Cortex of kidney (tissue), 1 donor: Measurements from ENCODE around the gene WDHD1.
"Not testable (repeated sequence)": the region's sequence is repeated elsewhere in the genome, so short reads cannot be mapped to it uniquely, and the experiment has no call there.

Source experiments
- DNase-seq: peaks from one replicate; lab custom pipeline; 2025; lab: John Stamatoyannopoulos, UW

WDHD1 gene

DNA sequence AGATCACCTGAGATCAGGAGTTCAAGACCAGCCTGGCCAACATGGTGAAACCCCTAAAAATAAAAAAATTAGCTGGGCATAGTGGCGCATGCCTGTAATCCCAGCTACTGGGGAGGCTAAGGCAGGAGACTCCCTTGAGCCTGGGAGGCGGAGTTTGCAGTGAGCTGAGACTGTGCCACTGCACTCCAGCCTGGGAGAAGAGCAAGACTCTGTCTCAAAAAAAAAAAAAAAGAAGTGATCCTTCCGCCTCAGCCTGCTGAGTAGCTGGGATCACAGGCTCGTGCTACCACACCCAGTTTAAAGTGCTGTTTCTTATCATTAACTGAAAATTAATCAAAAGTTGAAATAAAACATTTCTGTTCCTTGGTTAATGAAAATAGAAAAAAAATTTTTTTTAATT is 117.9 kb downstream of the WDHD1 start:
- DNase-seq: not testable (repeated sequence)

DNA sequence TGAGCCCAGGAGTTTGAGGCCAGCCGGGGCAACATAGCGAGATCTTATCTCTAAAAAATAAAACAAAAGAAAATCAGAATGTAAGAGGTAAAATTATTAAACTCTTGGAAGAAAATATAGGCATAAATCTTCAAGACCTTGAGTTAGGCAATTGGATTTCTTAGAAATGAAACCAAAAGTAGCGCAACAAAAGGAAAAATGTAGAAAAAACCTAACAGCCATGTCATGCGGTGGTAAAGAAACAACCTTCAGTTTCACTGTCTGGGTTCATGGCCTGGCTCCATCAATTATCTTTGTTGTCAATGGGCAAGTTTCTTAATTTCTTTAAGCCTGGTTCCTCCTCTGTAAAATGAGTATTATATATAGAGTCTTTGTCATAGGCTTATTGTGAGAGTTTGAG is 118.7 kb downstream of the WDHD1 start:
- no peak for DNase-seq

DNA sequence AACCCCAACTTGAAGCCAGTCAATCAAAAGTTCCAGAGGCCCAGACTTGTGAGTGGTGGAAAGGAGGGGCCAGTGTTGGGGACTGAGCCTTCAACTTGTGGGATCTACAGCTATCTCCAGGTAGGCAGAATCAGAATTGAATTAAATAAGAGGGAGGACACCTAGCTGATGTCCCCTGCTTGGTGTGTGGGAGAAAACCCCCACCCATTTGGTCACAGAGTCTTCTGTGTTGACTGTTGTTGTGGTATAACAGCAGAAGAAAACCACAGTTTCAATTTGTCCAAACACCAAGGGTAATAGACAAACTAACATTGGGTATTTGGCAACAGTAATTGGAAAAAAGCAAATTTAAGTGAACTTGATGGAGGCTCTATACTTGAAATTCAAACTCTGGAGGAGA is 120.8 kb downstream of the WDHD1 start:
- no peak for DNase-seq

DNA sequence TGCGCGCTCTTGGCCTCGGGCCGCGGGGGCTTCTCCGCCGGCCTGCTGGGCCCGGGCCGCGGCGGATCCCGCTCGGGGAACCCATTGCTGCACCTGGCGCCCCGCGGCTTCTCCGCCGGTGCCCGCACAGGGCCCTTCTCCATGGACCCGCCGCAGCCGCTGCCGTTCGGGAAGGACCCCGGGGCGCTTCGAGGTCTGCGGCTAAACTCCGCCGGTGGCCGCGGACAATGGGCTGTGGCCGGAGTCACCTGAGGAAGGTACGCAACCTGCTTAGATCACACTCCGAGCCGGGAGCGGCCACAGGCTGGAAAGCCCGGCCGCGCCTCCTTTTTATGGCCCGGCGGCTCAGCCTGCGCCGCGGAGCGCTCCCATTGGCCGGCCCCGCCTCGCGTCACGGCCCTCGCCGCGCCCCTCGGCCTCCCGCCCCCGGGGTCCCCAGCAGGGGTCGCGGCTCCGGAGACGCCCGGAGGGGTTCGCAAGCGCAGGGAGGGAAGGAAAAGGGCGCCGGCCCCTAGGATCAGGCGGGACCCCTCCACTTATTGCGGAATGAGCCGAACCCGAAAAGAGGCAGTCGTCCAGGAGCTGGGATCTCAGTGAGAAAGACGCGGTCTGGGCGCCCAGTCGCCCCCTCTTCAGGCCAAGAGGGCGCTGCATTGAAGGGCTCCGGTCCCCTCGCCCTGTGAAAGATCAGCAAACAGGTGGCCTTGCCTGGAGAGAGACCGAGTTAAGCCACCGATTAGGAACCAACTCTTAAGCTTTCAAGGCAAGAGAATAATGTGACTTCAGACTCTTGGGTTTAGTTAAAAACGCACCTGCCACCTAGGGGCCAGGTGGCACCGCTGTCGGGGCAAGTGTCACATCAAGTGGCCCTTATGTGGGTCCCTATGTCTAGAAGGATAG is 124.1 kb downstream of the WDHD1 start, which contains the start of gene GCH1:
GCH1 (minus strand) TSS at position 306 of the 900 bp plus-strand sequence; CDS start at position 143, 163 bp downstream.
- DNase-seq: no peak

DNA sequence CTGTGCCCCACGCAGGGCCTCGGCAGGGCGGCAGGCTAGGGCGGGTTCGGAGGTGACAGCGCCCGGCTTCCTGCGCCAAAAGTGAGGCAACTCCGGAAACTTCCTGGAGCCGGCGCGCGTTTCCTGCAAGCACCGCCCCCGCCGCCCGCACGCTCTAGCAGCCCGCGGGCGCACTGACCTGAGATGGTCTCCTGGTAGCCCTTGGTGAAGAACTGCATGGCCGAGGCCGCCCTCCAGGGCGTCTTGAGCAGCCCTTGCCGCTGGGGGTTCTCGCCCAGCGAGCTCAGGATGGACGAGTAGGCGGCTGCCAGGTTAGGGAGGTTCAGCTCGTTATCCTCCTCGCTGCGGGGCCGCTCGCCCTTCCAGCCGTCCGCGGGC is 124.8 kb downstream of the WDHD1 start:
- DNase-seq: no peak

DNA sequence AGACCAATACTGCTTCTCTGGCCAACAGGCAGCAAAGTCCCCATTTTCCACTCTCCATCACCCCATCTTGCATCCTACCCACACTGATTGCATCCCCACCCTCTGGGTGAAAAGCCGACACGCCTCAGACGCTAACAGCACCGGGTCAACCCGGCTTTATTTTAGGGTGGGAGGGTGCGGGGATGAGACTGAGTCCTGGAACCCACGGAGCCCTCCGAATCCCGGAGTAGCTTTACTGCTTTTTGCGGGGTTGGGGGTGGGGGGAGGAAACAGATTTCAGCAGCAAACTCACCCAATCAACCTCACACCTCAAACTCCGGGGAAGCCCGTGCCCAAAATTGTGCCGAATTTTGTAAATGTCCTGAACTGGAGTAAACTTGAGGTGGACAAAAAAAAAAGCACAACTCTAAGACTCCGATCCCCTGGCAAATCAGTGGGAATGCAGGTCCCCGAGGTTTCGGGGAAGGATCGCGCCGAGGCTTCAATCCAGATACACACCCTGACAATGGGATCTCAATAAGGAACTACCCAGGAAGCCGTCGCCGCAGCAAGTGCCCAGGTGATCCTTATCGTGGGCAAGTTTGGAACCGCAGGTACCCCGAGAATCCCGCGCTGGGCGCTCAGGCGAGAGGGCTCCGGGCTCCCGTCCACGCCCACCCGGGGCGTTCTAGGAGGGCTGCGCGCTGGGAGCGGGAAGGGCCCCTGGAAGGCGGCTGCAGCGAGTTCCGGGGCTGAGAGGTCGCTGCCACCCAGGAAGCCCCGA is 125.3 kb downstream of the WDHD1 start:
- no peak for DNase-seq

DNA sequence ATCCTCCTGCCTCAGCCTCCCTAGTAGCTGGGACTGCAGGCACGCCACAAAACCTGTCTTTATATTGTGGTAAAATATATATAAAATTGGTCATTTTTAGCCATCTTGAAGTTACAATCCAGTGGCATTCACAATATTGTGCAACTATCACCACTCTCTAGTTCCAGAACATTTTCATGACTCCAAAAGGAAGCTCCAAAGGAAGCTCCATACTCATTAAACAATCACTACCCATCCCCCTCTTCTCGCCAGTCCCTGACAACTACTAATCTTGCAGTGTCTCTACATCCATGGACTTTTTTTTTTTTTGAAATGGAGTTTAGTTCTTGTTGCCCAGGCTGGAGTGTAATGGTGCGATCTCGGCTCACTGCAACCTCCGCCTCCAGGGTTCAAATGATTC is 127.3 kb downstream of the WDHD1 start:
- no peak for DNase-seq

DNA sequence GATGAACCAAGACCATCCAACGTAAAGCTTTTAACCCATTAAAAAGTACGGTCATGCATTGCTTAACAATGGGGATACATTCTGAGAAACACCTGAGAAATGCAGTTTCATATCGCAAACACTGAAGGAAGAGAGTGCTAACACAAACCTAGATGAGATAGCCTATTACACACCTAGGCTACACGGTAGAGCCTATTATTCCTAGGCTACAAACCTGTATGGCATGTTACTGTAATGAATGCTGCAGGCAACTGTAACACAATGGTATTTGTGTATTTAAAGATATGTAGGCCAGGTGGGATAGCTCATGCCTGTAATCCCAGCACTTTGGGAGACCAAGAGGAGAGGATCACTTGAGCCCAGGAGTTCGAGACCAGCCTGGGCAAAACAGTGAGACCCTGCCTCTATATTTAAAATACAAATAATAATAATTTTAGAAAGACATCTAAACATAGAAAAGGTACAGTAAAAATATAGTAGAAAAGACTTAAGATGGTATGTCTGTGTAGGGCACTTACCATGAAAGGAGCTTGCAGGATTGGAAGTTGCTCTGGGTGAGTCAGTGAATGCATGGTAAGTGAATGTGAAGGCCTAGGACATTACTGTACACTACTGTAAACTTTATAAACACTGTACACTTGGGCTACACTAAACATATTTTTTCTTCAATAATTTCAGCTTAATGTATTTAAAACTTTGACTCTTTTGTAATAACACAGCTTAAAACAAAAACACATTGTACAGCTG is 128.9 kb downstream of the WDHD1 start:
- DNase-seq: not testable (repeated sequence)

DNA sequence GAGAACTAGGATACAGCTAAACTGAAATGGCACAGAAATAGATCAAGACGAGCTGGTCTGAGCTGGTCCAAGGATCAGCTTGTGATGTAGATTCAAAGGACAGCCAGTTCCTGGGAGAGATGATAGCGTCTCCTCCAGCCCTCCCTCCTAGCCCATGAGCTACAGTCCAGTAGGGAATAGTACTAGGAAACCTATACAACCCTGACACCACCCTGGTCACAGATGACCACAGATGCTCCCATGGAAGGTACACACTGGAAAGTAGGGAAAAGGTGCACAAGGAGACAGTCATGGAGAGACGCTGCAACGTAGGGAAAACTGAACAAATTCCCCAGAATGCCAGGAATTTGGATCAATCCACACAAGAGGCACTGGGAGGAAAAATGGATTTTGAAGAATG is 131.2 kb downstream of the WDHD1 start:
- no peak for DNase-seq

DNA sequence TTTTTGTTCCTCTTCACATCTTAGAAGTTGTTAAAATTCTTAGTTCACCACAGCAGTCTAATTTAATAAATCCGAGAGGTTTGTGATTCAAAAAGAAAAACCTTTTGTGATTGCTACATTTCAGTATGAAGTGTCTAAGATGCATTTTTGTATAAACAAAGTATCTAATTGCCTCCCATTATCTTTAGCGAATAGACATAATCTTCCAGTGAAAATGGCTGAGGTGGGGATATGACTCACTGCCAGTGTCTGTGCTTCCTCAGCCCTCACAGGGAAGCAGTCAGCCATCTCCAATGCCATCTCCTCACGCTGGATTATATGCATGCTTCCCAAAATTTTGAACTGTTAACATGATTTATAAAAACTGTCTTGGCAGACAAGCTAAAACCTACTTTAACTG is 131.9 kb downstream of the WDHD1 start:
- no peak for DNase-seq

DNA sequence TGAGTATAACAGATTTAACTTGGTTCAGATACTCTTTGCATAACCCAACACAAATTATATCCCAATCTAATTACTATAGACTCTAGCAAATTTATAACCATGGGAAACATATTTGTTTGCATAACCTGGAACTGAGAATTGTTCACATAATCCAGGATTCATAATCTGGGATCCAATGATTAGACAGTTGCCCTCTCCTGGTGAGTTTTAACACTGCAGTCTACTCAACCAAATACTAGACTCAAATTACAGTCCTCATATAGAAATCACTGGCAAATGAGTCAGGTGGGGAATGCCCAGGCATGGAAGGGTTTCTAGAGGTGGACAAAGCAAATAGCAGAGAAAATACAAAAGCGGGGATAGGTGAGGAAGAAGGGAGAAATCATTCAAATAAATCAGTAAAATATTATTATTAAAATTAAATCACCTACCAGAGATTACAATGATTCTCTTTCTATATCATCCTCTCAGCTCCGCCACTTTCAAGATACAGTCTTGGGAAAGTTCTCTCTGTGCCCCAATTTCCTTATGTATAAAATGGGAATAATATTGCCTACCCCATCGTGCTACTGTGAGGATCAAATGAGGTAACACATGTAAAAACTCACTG is 133.6 kb downstream of the WDHD1 start:
- no peak for DNase-seq

DNA sequence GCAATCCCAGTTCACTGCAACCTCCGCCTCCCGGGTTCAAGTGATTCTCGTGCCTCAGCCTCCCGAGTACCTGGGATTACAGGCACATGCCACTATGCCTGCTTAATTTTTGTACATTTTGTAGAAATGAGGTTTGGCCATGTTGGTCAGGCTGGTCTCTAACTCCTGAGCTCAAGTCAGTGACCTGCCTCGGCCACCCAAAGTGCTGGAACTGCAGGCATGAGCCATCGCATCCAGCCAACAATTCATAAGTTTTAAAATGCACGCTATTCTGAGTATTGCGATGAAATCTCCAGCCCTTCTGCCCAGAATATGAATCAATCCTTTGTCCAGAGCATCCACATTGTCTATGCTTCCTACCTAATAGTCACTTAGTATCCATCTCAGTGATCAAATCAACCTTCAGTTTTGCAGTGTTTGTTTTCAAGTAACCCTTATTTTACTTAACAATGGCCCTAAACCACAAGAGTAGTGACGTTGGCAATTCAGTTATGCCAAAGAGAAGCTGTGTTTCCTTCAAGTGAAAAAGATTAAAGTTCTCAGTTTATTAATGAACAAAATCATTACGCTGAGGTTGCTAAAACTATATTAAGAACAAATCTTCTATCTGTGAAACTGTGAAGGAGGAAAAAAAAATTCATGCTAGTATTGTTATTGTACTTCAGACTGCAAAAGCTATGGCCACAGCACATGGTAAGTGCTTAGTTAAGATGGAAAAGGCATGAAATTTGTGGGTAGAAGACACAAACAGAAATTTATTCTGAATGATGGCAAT is 135.2 kb downstream of the WDHD1 start:
- DNase-seq: no peak

DNA sequence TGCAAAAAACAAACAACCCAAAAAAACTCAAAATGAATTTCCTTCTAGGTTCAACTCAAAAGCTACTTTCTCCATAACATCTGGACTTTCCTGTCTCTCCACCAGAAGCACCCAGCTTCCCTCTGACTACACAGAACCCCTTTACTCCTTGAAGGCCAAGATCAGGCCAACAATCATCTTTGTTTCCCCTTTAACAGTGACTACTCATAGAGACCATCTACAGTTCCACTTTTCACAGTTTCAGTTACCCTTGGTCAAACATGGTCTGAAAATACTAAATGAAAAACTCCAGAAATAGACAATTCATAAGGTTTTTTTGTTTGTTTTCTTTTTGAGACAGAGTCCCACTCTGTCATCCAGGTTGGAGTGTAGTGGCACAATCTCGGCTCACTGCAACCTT is 136.1 kb downstream of the WDHD1 start:
- no peak for DNase-seq

DNA sequence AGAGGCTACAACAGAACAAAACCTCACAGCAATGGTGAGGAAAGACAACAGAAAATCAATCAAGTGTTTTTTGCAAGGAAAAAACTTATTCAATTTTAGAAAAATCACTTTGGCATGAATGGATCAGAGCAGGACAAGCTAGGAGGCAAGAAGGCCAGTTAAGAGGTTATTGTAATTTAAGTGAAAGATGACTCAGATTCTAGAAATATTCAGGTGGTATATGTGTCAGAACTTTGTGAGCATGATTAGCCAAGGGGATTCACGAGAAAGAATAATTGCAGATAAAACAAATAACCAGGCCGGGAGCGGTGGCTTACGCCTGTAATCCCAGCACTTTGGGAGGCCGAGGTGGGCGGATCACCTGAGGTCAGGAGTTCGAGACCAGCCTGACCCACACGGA is 137.0 kb downstream of the WDHD1 start:
- DNase-seq: no peak
